Duodenal mucosa (tissue), 2 donors: ENCODE measurements around the gene RHBDL3.
A peak's percentile ranks its signal among the peaks of the same experiment; 100 is the strongest.

Source experiments
- H3K27ac ChIP-seq: one replicate; pipeline ENCODE4 v1.7.0; 2013; ENCODE audit warnings: low read depth, low read length
- H3K27me3 ChIP-seq, 2 donors: one replicate each; pipeline ENCODE4 v1.7.0; 2013; ENCODE audit warnings: low read length in 2 of 2, control low read depth in 1 of 2; ENCODE audit not compliant: insufficient read depth in 2 of 2, control insufficient read depth in 1 of 2
- H3K36me3 ChIP-seq, 2 donors: one replicate each; pipeline ENCODE4 v1.7.0; 2013; ENCODE audit warnings: low read length in 2 of 2, control low read depth in 1 of 2; ENCODE audit not compliant: insufficient read depth in 2 of 2, control insufficient read depth in 1 of 2
- H3K4me1 ChIP-seq, 2 donors: one replicate each; pipeline ENCODE4 v1.7.0; 2013; ENCODE audit warnings: low read length in 2 of 2, control low read depth in 1 of 2; ENCODE audit not compliant: insufficient read depth in 2 of 2, control insufficient read depth in 1 of 2
- H3K4me3 ChIP-seq, 2 donors: one replicate each; pipeline ENCODE4 v1.7.0; 2013; ENCODE audit warnings: low read length in 2 of 2, low read depth in 1 of 2
- H3K9ac ChIP-seq, 2 donors: one replicate each; pipeline ENCODE4 v1.7.0; 2013; ENCODE audit warnings: low read length in 2 of 2, low read depth in 1 of 2
- H3K9me3 ChIP-seq, 2 donors: one replicate each; pipeline ENCODE4 v1.7.0; 2013; ENCODE audit warnings: low read length in 2 of 2, control low read depth in 1 of 2; ENCODE audit not compliant: control insufficient read depth in 1 of 2

Gene RHBDL3

GRCh38 chr17:32341141-32341856, 75.7 kb downstream of the RHBDL3 start:
- Histone ChIP-seq H3K36me3 (peaks cover 0 to 19% of the 10 kb centered on the region in 2 donors), H3K4me1 (peaks cover 6 to 16% of the 10 kb centered on the region in 2 donors), H3K27ac (peak overlapping the region; percentile 56), H3K27me3 (no peaks in the 10 kb centered on the region), H3K4me3 (peak overlapping the region; percentile 85 to 89), H3K9ac (peak overlapping the region; percentile 76 to 80), H3K9me3 (no peaks in the 10 kb centered on the region)

GRCh38 chr17:32341857-32342602, 76.4 kb downstream of the RHBDL3 start, which contains the start of gene C17orf75:
Gene C17orf75, minus strand, starts transcription at chr17:32342173. Its CDS starts 34 bp downstream, at chr17:32342139.
- Histone ChIP-seq H3K36me3 (peaks cover 0 to 12% of the 10 kb centered on the region in 2 donors), H3K27ac (peak within 1 kb of the TSS; percentile 66), H3K27me3 (no peaks in the 10 kb centered on the region), H3K4me3 (peak within 1 kb of the TSS; percentile 85 to 89), H3K9me3 (no peaks in the 10 kb centered on the region), H3K9ac (peak within 1 kb of the TSS; percentile 76 to 80), H3K4me1 (peaks cover 6 to 16% of the 10 kb centered on the region in 2 donors)

GRCh38 chr17:32342603-32343325, 77.1 kb downstream of the RHBDL3 start:
- H3K27me3 ChIP-seq, result no peaks in the 10 kb centered on the region
- no peak overlapping the region for H3K27ac ChIP-seq
- peak overlapping the region; percentile 85 to 89 for H3K4me3 ChIP-seq
- H3K4me1 ChIP-seq, result peaks cover 6 to 16% of the 10 kb centered on the region in 2 donors
- H3K9ac ChIP-seq, result peak overlapping the region; percentile 76 to 80
- H3K36me3 ChIP-seq, result peaks cover 0 to 7% of the 10 kb centered on the region in 2 donors
- no peaks in the 10 kb centered on the region for H3K9me3 ChIP-seq

GRCh38 chr17:32345951-32346600, 80.4 kb downstream of the RHBDL3 start:
- Histone ChIP-seq H3K9me3 (no peaks in the 10 kb centered on the region), H3K36me3 (no peaks in the 10 kb centered on the region), H3K4me1 (peaks cover 15 to 20% of the 10 kb centered on the region in 2 donors), H3K27ac (no peak overlapping the region), H3K27me3 (no peaks in the 10 kb centered on the region), H3K4me3 (no peak overlapping the region), H3K9ac (no peak overlapping the region)

- H3K9me3 ChIP-seq, result no peaks in the 10 kb centered on the region
- H3K36me3 ChIP-seq, result peaks cover 0 to 4% of the 10 kb centered on the region in 2 donors
- no peak overlapping the region for H3K27ac ChIP-seq
- peak overlapping the region in 1 of 2 donors; percentile 98 for H3K4me3 ChIP-seq
- H3K27me3 ChIP-seq, result no peaks in the 10 kb centered on the region
- peaks cover 21 to 25% of the 10 kb centered on the region in 2 donors for H3K4me1 ChIP-seq
- H3K9ac ChIP-seq, result no peak overlapping the region
These were observed 82.8 kb downstream of the RHBDL3 start for GRCh38 chr17:32348483-32348800.

- no peaks in the 10 kb centered on the region for H3K27me3 ChIP-seq
- peak overlapping the region; percentile 98 to 100 for H3K4me3 ChIP-seq
- no peaks in the 10 kb centered on the region for H3K9me3 ChIP-seq
- peak overlapping the region; percentile 76 for H3K27ac ChIP-seq
- H3K4me1 ChIP-seq, result peaks cover 28 to 33% of the 10 kb centered on the region in 2 donors
- H3K36me3 ChIP-seq, result peaks cover 7 to 13% of the 10 kb centered on the region in 2 donors
- peak overlapping the region; percentile 100 for H3K9ac ChIP-seq
These were observed 83.8 kb downstream of the RHBDL3 start for GRCh38 chr17:32349503-32349853.

GRCh38 chr17:32349854-32350665, 84.4 kb downstream of the RHBDL3 start, which contains the start of gene ZNF207:
Gene ZNF207, plus strand, starts transcription at chr17:32350157. Its CDS starts 129 bp downstream, at chr17:32350286.
- peaks cover 11 to 19% of the 10 kb centered on the region in 2 donors for H3K36me3 ChIP-seq
- peak within 1 kb of the TSS; percentile 97 for H3K27ac ChIP-seq
- no peaks in the 10 kb centered on the region for H3K9me3 ChIP-seq
- peaks cover 34 to 39% of the 10 kb centered on the region in 2 donors for H3K4me1 ChIP-seq
- peak within 1 kb of the TSS; percentile 100 for H3K9ac ChIP-seq
- H3K4me3 ChIP-seq, result peak within 1 kb of the TSS; percentile 98 to 100
- no peaks in the 10 kb centered on the region for H3K27me3 ChIP-seq

GRCh38 chr17:32350666-32351418, 85.2 kb downstream of the RHBDL3 start:
- Histone ChIP-seq H3K9ac (peak overlapping the region; percentile 100), H3K9me3 (no peaks in the 10 kb centered on the region), H3K27me3 (no peaks in the 10 kb centered on the region), H3K4me3 (peak overlapping the region; percentile 98 to 100), H3K36me3 (peaks cover 19 to 26% of the 10 kb centered on the region in 2 donors), H3K27ac (peak overlapping the region; percentile 97), H3K4me1 (peaks cover 42 to 46% of the 10 kb centered on the region in 2 donors)
